HG02763 (cell line): Measurements from ENCODE around the gene CLCF1.
A peak's percentile ranks its signal among the peaks of the same experiment; 100 is the strongest.
"Not testable (repeated sequence)": the region's sequence is repeated elsewhere in the genome, so short reads cannot be mapped to it uniquely, and the experiment has no call there.

Experiments
- ATAC-seq: cut with Tn5 transposase; IDR thresholded peaks from one replicate; pipeline ENCODE4 v1.9.1; 2021; ENCODE audit warnings: mild to moderate bottlenecking, moderate library complexity; ENCODE audit not compliant: unreplicated experiment

Gene CLCF1

DNA sequence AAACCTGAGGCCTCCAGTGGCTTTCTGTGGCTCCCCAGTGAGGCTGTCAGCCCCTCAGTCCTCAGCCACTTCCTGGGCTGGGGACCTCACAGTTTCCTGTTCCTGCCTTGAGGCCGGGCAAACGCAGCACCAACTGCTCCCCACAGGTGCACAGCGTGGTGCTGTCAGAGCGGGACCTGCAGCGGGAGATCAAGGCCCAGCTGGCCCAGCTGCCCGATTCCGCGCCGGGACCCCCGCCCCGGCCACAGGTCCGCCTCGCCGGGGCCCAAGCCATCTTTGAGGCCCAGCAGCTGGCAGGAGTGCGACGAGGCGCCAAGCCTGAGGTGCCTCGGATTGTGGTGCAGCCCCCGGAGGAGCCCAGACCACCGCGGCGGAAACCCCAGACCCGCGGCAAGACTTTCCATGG is 35.9 kb upstream of the CLCF1 start:
- peak; percentile 36 for ATAC-seq

DNA sequence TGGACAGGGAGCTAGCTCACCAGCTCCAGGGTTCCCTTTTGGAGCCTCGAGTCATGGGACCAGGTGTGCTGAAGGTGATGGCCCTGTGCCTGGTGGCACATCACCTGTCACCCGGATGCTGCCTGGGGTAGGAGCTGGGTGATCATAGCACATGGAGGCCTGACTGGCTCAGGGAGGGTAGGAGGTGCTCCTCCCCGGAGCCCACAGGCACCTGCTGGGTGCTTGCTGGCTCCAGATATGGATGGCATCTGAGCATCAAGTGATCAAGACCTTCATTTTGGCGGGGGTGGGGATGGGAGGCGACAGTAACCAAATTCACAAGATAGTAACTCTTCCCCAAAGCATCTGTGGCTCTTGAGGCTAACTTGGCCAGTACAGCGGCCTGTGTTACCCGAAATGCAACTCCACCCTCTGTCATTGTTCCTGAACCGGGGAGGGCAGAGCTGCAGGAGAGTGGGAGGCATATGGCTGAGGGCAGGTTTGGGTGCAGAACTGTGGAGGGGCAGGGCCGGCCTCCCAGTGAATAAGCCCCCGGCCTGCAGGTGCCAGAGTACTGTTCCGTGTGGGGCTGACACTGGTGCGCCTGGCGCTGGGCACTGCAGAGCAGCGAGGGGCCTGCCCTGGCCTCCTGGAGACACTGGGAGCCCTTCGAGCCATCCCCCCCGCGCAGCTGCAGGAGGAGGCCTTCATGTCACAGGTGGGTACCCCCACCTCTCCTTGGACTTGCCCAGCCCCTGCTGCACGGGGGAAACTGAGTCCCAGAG is 35.2 kb upstream of the CLCF1 start:
- ATAC-seq: no peak

DNA sequence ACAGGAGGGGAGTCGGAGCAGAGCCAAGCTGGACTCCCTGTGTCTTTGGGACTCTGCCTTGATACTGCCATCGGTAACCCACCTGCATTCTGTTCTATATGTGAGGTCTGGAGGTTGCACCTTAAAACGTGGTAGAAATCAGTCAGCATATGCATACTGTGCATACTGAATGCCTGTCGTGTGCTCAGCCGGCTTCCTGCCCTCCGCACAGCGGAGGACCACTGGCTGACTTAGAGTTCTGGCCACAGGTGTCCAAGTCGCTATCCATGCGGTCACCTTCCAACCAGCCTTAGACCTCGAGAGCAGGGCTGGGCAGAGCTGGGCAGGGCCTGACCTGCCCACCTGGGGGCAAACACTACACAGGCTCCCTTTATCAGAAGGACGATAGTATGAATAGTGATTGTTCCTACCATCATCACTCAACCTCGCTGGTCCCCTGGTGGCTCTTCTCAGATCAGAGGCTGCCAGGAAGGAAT is 34.3 kb upstream of the CLCF1 start:
- no peak for ATAC-seq

DNA sequence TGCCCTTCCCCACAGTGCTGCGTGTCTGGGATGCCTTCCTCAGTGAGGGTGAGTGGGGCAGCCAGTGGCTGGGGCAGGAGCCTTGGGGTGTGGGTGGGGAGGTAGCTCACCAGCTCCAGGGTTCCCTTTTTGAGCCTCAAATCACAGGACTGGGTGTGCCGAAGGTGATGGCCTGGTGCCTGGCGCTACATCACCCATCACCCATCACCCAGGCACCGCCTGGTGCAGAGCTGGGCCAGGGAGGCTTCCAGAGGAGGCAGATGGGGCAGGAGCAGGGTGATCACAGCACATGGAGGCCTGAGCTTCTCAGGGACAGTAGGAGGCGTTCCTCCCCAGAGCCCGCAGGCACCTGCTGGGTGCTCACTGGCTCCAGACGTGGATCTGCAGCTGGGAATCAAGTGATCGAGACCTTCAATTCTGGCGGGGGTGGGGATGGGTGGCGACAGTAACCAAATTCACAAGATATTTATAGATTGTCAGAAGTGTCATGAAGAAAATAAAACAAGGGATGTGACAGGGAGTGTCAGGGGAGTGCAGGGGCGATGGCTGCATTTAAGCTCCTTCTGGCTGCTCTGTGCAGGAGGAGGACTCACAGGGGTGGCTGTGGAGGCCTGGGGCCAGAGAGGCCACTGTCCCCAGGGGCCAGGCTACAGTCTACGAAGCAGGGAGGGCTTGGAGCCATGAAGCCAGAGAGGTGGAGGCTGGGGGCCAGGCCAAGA is 33.7 kb upstream of the CLCF1 start:
- no peak for ATAC-seq

DNA sequence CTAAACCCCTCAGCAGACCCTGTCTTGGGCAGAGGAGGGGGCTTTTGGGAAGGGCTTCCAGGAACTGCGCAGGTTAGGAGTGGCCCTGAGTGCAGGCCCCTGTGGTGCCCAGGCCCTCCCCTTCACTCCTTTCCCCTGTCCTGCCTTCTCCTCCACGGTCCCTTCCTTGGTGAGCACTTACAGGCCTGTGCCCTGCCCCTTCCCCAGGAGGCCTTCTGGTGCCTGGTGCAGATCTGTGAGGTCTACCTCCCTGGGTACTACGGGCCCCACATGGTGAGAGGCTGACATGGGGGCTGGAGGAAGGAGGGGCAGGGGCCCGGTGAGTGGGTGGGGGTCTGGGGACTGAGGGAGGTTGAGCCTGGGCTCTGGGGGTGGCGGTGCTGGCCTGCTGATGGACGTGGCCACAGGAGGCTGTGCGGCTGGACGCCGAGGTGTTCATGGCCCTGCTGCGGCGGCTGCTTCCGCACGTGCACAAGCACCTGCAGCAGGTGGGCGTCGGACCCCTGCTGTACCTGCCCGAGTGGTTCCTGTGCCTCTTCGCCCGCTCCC is 33.1 kb upstream of the CLCF1 start:
- no peak for ATAC-seq

DNA sequence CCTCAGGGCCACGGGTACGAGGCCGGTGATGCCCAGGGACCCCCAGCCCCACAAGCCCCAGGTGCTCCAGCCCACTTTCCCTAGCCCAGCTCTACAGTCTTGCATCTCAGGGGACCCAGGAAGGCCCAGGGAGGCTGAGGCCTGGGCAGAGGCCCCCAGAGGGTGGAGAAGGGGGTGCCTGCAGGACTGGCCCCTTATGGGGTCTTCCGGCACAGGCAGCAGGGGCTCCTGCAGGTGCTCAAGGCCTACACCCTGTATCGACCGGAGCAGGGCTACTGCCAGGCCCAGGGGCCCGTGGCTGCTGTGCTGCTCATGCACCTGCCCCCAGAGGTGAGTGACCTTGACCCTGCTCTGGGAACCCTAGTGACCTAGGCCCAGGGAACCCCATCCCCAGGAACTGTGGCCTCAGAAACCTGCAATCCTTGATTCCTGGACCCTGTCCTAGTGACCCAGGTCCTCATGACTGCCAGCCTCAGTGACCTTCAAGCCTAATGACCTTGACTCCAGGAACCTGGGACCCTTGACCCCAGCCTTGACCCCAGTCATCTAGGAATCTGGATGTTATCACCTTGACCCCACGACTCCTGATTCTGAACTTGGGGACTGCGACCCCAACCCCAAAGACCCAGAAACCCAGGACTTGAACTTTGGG is 32.4 kb upstream of the CLCF1 start:
- ATAC-seq: no peak

DNA sequence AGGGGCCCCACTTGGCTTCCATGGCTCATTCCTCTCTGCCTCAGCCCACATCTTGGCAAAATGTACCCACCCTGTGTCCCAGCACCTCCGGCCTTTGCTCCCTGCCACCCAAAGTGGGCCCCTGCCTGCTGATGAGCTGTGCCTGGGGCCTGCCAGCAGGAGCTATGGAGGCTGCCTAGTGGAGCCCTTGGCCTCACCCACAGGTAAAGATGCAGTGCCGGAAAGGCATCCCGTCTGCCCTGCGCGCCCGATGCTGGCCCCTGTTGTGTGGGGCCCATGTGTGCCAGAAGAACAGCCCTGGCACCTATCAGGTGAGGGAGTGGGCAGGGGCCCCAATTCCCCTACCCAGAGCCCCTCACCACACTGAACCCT is 31.8 kb upstream of the CLCF1 start:
- no peak for ATAC-seq

DNA sequence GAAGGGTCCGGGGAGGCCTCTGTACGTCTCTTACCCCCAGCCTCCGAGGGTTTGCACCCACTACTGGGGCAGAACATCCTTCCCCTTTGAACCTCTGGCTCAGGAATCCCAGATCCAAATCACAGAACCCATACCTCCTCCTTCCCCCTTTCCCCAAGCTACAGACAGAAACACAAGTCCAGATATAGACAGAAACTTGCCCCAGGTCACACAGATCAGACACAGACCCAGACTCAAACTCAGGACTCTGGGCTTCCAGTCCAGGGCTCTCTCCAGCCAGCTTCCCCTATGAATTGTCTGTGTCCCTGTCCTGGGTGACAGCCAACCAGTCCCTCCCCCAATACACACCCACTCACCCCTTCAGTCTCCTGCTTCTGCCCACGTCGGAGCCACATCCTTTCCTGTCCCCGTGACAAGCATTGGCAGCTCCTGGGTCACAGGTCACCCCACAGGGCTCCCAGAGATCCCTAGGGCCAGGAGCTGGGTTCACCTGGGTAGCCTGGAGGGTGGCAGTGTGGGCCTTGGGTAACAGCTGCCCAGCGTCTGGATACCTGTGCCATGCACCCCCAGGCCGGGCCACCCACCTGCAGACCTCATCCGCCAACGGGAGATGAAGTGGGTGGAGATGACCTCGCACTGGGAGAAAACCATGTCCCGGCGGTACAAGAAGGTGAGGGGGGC is 31.3 kb upstream of the CLCF1 start:
- ATAC-seq: no peak

DNA sequence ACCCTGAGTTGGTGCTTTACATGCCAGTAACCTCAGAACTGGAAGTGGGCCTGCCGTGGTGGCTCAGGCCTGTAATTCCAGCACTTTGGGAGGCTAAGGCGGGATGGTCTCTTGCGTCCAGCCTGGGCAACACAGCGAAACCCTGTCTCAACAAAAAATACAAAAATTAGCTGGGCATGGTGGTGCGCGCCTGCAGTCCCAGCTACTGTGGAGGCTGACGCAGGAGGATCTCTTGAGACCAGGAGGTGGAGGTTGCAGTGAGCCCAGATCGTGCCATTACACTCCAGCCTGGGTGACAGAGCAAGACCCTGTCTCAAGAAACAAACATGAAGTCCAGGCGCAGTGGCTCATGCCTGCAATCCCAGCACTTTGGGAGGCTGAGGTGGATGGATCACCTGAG is 29.7 kb upstream of the CLCF1 start:
- not testable (repeated sequence) for ATAC-seq

DNA sequence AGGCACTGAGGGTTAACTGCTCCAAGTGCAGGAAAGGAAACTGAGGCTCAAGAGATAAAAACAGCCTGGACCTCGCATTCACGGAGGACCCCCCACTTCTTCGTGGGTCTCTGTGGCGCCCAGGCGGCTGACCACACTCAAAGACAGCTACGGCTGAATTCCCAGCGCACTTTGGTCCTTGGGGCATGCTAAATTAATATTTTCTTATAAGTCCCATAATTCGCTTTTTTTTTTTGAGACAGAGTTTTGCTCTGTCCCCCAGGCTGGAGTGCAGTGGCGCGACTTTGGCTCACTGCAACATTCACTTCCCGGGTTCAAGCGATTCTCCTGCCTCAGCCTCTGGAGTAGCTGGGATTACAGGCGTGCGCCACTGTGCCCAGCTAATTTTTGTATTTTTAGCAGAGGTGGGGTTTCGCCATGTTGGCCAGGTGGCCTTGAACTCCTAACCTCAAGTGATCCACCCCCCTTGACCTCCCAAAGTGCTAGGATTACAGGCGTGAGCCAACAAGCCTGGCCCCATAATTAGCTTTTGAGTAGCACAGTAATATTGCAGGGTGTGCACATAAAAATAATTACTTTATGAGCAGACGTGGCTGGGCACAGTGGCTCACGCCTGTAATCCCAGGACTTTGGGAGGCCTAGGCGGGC is 28.9 kb upstream of the CLCF1 start:
- not testable (repeated sequence) for ATAC-seq

DNA sequence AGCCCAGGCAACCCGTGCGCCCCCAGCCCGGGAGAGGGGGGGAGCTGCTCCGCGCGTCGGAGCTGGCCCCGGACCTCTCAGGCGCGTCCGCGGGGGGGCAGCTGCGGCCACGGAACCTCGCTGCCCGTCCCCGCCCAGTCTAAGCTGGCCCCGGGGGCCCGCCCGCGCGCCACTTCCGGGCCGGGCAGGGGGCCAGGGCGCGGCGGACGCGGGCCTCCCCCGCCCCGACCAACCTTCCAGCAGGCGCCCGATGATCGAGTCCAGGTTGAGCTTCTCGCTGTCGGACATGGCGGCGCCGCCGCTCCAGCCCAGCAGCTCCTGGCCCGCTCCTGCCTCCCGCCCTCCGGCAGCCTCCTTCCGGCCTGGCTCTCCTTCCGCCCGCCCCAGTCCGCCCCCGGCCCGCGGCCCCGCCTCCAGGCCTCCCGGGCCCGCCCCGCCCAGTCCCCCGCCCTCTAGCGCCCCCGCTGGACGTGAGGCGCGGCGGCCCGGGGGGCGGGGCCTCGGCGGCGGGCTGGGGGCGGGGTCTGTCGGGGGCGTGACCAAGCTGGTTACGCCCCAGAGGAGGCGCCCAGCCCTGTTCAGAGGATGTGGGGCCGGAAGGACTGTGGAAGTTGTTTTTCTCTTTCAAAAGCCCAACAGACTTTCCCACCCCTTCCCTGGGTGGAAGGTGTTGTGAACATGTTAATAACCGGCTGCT is 28.2 kb upstream of the CLCF1 start, which contains the start of gene PPP1CA:
TSS of gene PPP1CA (minus strand) at position 364 of the 697 bp plus-strand sequence. CDS start at position 288, 76 bp downstream.
- ATAC-seq: peak; percentile 67

DNA sequence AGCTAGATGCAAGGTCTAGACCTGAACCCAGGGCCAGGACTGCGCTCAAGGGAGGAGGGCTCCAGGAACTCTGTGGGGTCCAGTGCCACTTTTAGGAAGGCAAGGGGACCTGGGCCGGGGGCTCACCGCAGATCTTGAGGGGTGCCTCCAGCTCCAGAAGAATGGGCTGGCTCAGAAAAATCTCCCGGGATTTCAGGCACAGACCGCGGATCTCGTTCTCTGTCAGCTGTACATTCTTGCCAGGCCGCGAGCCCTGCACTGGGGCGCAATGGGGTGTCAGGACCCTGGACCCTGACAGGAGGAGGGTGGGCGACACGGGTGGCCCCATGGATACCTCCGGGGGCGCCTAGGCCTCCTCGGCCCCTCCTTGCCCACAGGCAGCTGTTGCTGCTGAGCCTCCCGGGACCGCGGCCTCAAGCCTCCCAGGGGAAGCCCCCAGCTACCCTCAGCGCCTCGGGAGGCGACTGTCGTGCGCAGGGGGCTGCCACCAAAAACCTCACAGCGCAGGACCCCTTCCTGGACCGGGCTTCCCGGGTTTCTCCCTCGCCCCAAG is 27.6 kb upstream of the CLCF1 start:
- ATAC-seq: peak; percentile 8

DNA sequence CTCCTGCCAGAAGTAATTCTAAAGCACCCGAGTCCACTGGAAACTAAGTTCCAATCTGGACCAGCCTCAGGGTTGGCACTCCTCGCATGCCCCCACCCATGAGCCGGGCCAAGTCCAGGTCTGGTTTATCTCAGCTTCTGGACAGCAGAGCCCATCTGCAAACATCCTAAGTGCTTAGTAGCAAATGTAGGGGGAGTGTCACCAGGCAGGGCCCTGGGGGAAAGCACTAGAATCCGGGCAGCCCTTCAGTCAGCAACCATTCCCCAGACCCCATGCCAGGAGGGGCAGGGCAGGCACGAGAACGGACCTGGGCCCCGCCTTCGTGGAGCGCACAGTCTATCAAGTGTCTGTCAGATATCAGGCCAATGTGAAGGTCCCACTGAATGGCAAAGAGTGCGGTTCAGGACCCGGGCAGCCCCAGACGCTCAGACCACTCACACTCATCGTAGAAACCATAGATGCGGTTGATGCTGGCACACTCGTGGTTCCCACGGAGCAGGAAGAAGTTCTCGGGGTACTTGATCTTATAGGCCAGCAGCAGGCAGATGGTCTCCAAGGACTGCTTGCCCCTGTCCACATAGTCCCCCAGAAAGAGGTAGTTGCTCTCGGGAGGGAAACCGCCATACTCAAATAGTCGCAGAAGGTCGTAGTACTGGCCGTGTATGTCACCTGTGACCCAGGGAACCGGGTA is 27.0 kb upstream of the CLCF1 start:
- no peak for ATAC-seq

DNA sequence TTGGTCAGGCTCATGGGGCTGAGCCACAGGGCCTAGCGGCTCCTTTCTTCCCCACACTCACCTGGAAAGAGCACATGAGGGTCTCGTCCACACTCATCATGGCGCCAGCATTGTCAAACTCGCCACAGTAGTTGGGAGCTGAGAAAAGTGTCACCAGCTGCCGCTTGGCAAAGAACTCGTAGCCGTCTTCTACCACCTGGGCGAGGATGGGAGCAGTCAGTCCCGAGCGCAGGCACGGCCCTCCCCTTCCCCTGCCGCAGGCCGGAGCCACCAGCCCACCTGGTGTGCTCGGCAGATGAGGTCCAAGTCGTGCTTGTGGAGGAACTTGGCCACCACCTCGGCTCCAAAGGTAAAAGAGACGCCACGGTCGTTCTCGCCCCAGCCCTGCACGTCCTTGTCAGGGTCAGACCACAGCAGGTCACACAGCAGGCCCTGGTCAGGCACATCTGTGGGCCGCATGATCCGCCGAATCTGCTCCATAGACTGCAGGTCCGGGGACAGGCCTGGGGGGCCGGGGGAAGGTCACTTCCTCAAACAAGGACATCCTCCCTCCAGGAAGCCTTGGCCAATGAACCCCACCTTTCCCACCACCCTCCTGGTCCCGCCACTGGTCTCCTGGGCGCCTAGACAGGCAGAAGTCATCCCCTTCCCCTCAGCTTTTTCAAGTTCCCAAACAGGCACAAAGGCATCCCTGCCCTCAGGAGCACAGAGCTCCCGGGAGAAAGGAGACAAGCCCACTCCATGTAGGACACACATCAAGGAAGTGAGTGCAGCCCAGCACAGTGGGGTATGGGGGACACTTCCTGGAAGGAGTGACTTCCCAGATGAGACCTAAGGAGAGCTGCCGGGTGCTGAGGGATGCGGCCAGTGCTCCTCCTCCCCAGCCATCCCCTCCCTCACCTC is 25.5 kb upstream of the CLCF1 start:
- ATAC-seq: no peak

DNA sequence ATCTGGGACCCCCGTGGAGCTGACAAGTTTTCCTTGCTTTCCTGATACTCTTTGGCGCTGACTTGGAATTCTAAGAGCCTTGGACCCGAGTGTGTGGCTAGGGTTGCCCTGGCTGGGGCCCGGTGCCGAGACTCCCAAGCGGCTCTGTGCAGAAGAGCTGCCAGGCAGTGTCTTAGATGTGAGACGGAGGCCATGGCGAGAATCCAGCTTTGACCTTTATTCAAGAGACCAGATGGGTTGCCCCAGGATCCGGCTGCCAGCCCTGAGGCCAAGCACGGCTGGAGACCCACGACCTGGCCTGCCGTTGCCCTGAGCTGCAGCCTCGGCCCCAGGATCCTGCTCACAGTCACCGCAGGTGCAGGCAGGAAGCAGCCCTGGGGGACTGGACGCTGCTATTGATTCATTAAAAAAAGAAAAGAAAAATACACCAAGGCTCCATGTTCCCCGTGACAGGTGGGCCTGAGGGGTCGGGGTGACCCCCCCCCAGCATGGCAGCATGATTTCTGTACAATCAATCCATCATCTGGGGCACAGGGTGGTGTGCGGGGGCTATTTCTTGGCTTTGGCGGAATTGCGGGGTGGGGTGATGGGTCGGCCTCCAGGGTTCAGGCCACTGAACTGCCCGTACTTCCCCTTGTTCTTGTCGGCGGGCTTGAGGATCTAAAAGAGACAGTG is 24.7 kb upstream of the CLCF1 start:
- no peak for ATAC-seq

DNA sequence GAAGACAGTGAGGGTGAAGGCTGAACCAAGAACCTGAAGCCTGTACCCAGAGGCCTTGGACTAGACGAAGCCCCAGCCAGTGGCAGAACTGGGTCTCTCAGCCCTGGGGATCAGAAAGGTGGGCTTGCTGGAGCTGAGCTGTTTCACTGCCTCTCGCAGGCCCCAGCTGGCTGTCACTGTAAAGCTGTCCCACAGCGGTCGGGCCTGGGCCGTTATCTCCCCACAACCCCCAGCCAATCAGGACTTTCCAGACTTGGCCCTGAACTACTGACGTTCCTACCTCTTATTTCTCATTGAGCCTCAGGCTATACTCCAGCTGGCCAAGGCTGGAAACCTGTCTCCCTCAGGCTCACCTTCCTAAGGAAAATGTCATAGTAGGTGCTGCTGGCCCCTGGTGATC is 24.1 kb upstream of the CLCF1 start:
- no peak for ATAC-seq
